HCT116 (cell line): ENCODE results near the gene RYR3. TPM values are rescaled to one million over a fixed set of nuclear protein-coding genes. Genes with fewer than 3 reads are reported as not detected.

ENCODE experiments used
- ATAC-seq: fragments of 200-7000 bp; cut with Tn5 transposase; 2 replicates; pipeline ENCODE4 v1.9.1; 2020; ENCODE audit warnings: mild to moderate bottlenecking, moderate library complexity
- BruUV-seq: library from RNA; stranded (reverse); fragments of 400-500 nt; replicated peaks from 2 replicates; lab custom pipeline; 2021; lab: Mats Ljungman, UMichigan
- CTCF ChIA-PET: fragments of 300-600 bp; sonication (Branson Sonifier 250); formaldehyde crosslinking; loops from one replicate; lab custom pipeline; 2021; ENCODE audit warnings: antibody characterized with exemption; lab: Charles Lee
- POLR2A ChIA-PET: fragments of 300-600, 350-600 bp; sonication (Branson Sonifier 250); formaldehyde crosslinking; loops from one replicate; lab custom pipeline; 2021; ENCODE audit warnings: antibody characterized with exemption; lab: Charles Lee
- RAD21 ChIA-PET, 2 experiments: fragments of 300-600 bp; sonication (Branson Sonifier 250); formaldehyde crosslinking; loops; one replicate each; lab custom pipeline; 2023; ENCODE audit warnings: low total read pairs in 2 of 2; ENCODE audit not compliant: uncharacterized antibody in 2 of 2, unreplicated experiment in 2 of 2, low non-redundant PET in 1 of 2; lab: Charles Lee
- DNase-seq: peaks from one replicate; pipeline ENCODE4 v3.0.0-alpha.2; 2010; ENCODE audit warnings: low read depth, low spot score
- H2AFZ ChIP-seq: fragments of 200-600 bp; shearing (Covaris generic), sonication (generic); 2 replicates; pipeline ENCODE4 v1.6.1; 2017; ENCODE audit warnings: low read depth, mixed run types, mixed read lengths, antibody characterized with exemption, low read length; ENCODE audit not compliant: poor library complexity, severe bottlenecking
- H3K27ac ChIP-seq: 2 replicates; pipeline ENCODE4 v1.5.1; 2012; ENCODE audit warnings: low read depth, low read length
- H3K27me3 ChIP-seq: fragments of 200-600 bp; sonication (generic); 2 replicates; pipeline ENCODE4 v1.6.1; 2016; ENCODE audit warnings: mixed run types, low read length, mixed read lengths; ENCODE audit not compliant: insufficient read depth
- H3K36me3 ChIP-seq, 2 experiments: fragments of 200-500 bp in 1 of 2; fragments of 200-600 bp in 1 of 2; sonication (Bioruptor generic) in 1 of 2; sonication (generic) in 1 of 2; 2 replicates each; pipeline versions ENCODE4 v1.5.1 to v1.6.1; 2014 to 2016; ENCODE audit warnings: low read length in 2 of 2, inconsistent platforms in 1 of 2, mixed read lengths in 1 of 2, mixed run types in 1 of 2; ENCODE audit not compliant: insufficient read depth in 2 of 2, control insufficient read depth in 1 of 2
- H3K4me1 ChIP-seq, 2 experiments: fragments of 200-600 bp in 1 of 2; sonication (generic) in 1 of 2; 2 replicates each; pipeline versions ENCODE4 v1.5.1 to v1.6.1; 2012 to 2017; ENCODE audit warnings: low read length in 2 of 2, inconsistent platforms in 1 of 2, mild to moderate bottlenecking in 1 of 2, mixed read lengths in 1 of 2, mixed run types in 1 of 2, moderate library complexity in 1 of 2; ENCODE audit not compliant: insufficient read depth in 2 of 2, control insufficient read depth in 1 of 2
- H3K4me2 ChIP-seq: fragments of 200-600 bp; sonication (generic); 2 replicates; pipeline ENCODE4 v1.6.1; 2017; ENCODE audit warnings: mixed run types, low read length, mixed read lengths
- H3K4me3 ChIP-seq, 2 experiments: fragments of 200-600 bp in 1 of 2; sonication (generic) in 1 of 2; replicated peaks in 1 of 2; 2 replicates each; pipeline ENCODE4 v1.5.1; 2011 to 2016; ENCODE audit warnings: low read length in 2 of 2, control low read depth in 1 of 2, low read depth in 1 of 2, mild to moderate bottlenecking in 1 of 2, mixed read lengths in 1 of 2, mixed run types in 1 of 2
- H3K79me2 ChIP-seq: fragments of 200-600 bp; sonication (generic); 2 replicates; pipeline ENCODE4 v1.6.1; 2017; ENCODE audit warnings: mild to moderate bottlenecking, mixed run types, low read length, moderate library complexity, mixed read lengths; ENCODE audit not compliant: insufficient read depth
- H3K9ac ChIP-seq: fragments of 200-600 bp; sonication (generic); 2 replicates; pipeline ENCODE4 v1.6.1; 2016; ENCODE audit warnings: low read length, mixed read lengths
- H3K9me2 ChIP-seq: fragments of 200-600 bp; sonication (generic), shearing (Covaris generic); 2 replicates; pipeline ENCODE4 v1.6.1; 2017; ENCODE audit warnings: mixed run types, mild to moderate bottlenecking, moderate library complexity; ENCODE audit not compliant: insufficient read depth
- H3K9me3 ChIP-seq, 2 experiments: fragments of 200-500 bp in 1 of 2; fragments of 200-600 bp in 1 of 2; sonication (Bioruptor generic) in 1 of 2; sonication (generic) in 1 of 2; 2 replicates each; pipeline ENCODE4 v1.6.1; 2014 to 2017; ENCODE audit warnings: low read length in 2 of 2, mixed read lengths in 2 of 2, inconsistent platforms in 1 of 2, low read depth in 1 of 2, mild to moderate bottlenecking in 1 of 2, mixed run types in 1 of 2, moderate library complexity in 1 of 2; ENCODE audit not compliant: control insufficient read depth in 1 of 2, insufficient read depth in 1 of 2
- H4K20me1 ChIP-seq: fragments of 200-600 bp; sonication (generic), shearing (Covaris generic); 2 replicates; pipeline ENCODE4 v1.6.1; 2017; ENCODE audit warnings: mixed run types, mild to moderate bottlenecking, moderate library complexity; ENCODE audit not compliant: insufficient read depth
- CBX3 ChIP-seq: IDR thresholded peaks from 2 replicates; pipeline ENCODE4 v1.6.1; 2012; ENCODE audit warnings: low read depth
- CEBPB ChIP-seq: IDR thresholded peaks from 2 replicates; pipeline ENCODE4 v1.6.1; 2012; ENCODE audit warnings: low read depth
- EZH2 ChIP-seq: fragments of 200-600 bp; sonication (generic); IDR thresholded peaks from 2 replicates; pipeline ENCODE4 v1.6.1; 2017; ENCODE audit warnings: antibody characterized with exemption, mixed run types
- EZH2phosphoT487 ChIP-seq: fragments of 200-600 bp; IDR thresholded peaks from 2 replicates; pipeline ENCODE4 v1.6.1; 2018; ENCODE audit warnings: antibody characterized with exemption, borderline replicate concordance
- POLR2A ChIP-seq: IDR thresholded peaks from 2 replicates; pipeline ENCODE4 v1.7.0; 2011; ENCODE audit warnings: borderline replicate concordance; ENCODE audit not compliant: insufficient read depth, insufficient read length; ENCODE audit errors: extremely low read depth
- POLR2AphosphoS5 ChIP-seq: IDR thresholded peaks from 2 replicates; pipeline ENCODE4 v1.6.1; 2011; ENCODE audit warnings: mild to moderate bottlenecking, low read depth, low read length, moderate library complexity
- SIN3A ChIP-seq: IDR thresholded peaks from 2 replicates; pipeline ENCODE4 v1.6.1; 2012; ENCODE audit warnings: low read depth
- SRF ChIP-seq: IDR thresholded peaks from 2 replicates; pipeline ENCODE4 v1.6.1; 2012; ENCODE audit warnings: low read depth
- TCF7L2 ChIP-seq: IDR thresholded peaks from 2 replicates; pipeline ENCODE4 v1.7.0; 2011; ENCODE audit warnings: borderline replicate concordance, inconsistent platforms; ENCODE audit not compliant: insufficient read depth, insufficient read length; ENCODE audit errors: extremely low read depth
- ZFX ChIP-seq: fragments of 450-650 bp; IDR thresholded peaks from 2 replicates; pipeline ENCODE4 v1.6.1; 2017
- ZNF274 ChIP-seq: fragments of 200-500 bp; sonication (Bioruptor generic); IDR thresholded peaks from 2 replicates; pipeline ENCODE4 v1.6.1; 2014; ENCODE audit warnings: mild to moderate bottlenecking, low read depth, low read length, inconsistent platforms
- intact Hi-C: fragments of 100-400 bp; cut with micrococcal nuclease; formaldehyde crosslinking; loops from 2 replicates; pipeline ENCODE4 v1.10.0; 2022
- total RNA-seq: library from RNA; stranded (reverse); gene quantifications from one replicate; pipeline ENCODE4 v1.2.1, GENCODE V29; 2021; ENCODE audit not compliant: unreplicated experiment
- TF ChIP-seq, protein P1 (sequence below): IDR thresholded peaks from 2 replicates; pipeline ENCODE4 v1.6.1; 2012
- TF ChIP-seq, protein P2 (sequence below): IDR thresholded peaks from 2 replicates; pipeline ENCODE4 v1.6.1; 2012; ENCODE audit warnings: low read depth
- TF ChIP-seq, protein P3 (sequence below): IDR thresholded peaks from 2 replicates; pipeline ENCODE4 v1.6.1; 2012

The RYR3 gene
- total RNA-seq, 1 experiment from 2014 or later: not detected

- intact Hi-C loops: no loop called here
- CTCF ChIA-PET: no interaction called here
- Histone ChIP-seq H3K9me2 (no peaks in the 10 kb centered on the region), H3K9me3 (no peaks in the 10 kb centered on the region), H3K9ac (no peak overlapping the region), H3K79me2 (no peaks in the 10 kb centered on the region), H4K20me1 (no peaks in the 10 kb centered on the region)
- POLR2A ChIA-PET: no interaction called here
- DNase-seq: no peak
- no peak for TF ChIP-seq CBX3
- TF ChIP-seq POLR2A: no peak
- no peak for TF ChIP-seq ZNF274
- no peak for TF ChIP-seq TCF7L2
- no peak for TF ChIP-seq CEBPB
- TF ChIP-seq EZH2: no peak
- no peak for TF ChIP-seq SRF
- TF ChIP-seq SIN3A: no peak
- TF ChIP-seq, protein P1, sequence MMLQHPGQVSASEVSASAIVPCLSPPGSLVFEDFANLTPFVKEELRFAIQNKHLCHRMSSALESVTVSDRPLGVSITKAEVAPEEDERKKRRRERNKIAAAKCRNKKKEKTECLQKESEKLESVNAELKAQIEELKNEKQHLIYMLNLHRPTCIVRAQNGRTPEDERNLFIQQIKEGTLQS: no peak
- no peak for TF ChIP-seq EZH2phosphoT487
- no peak for TF ChIP-seq POLR2AphosphoS5
- TF ChIP-seq, protein P2, sequence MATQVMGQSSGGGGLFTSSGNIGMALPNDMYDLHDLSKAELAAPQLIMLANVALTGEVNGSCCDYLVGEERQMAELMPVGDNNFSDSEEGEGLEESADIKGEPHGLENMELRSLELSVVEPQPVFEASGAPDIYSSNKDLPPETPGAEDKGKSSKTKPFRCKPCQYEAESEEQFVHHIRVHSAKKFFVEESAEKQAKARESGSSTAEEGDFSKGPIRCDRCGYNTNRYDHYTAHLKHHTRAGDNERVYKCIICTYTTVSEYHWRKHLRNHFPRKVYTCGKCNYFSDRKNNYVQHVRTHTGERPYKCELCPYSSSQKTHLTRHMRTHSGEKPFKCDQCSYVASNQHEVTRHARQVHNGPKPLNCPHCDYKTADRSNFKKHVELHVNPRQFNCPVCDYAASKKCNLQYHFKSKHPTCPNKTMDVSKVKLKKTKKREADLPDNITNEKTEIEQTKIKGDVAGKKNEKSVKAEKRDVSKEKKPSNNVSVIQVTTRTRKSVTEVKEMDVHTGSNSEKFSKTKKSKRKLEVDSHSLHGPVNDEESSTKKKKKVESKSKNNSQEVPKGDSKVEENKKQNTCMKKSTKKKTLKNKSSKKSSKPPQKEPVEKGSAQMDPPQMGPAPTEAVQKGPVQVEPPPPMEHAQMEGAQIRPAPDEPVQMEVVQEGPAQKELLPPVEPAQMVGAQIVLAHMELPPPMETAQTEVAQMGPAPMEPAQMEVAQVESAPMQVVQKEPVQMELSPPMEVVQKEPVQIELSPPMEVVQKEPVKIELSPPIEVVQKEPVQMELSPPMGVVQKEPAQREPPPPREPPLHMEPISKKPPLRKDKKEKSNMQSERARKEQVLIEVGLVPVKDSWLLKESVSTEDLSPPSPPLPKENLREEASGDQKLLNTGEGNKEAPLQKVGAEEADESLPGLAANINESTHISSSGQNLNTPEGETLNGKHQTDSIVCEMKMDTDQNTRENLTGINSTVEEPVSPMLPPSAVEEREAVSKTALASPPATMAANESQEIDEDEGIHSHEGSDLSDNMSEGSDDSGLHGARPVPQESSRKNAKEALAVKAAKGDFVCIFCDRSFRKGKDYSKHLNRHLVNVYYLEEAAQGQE: no peak
- no peak for TF ChIP-seq ZFX
- TF ChIP-seq, protein P3, sequence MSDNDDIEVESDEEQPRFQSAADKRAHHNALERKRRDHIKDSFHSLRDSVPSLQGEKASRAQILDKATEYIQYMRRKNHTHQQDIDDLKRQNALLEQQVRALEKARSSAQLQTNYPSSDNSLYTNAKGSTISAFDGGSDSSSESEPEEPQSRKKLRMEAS: no peak
- TF ChIP-seq, all 23 proteins: peak for 0
- H3K4me1 ChIP-seq: no peaks in the 10 kb centered on the region
- peaks cover 31% of the 10 kb centered on the region; the same call in 1 of the 2 replicates for H3K27me3 ChIP-seq
- no peak overlapping the region for H3K27ac ChIP-seq
- ATAC-seq: no peak
- RAD21 ChIA-PET: no interaction called here
- BruUV-seq: no TSS peak
- H3K4me2 ChIP-seq: no peak overlapping the region
- H3K4me3 ChIP-seq: no peak overlapping the region
- H3K36me3 ChIP-seq: no peaks in the 10 kb centered on the region
- H2AFZ ChIP-seq: no peak overlapping the region
Measured at GRCh38 chr15:33467146-33467815, 156.5 kb downstream of the RYR3 start.
